ENCODE data around the gene DNAJC24.
A peak's percentile ranks its signal among the peaks of the same experiment; 100 is the strongest.

DNAJC24 gene

GRCh38 chr11:31375879-31376278 is 6.2 kb downstream of the DNAJC24 start:
- FAIRE-seq (no peak), DNase-seq (ENCODE audit: insufficient read length, low spot score) (no peak)
- TF ChIP-seq POLR2A (IDR thresholded peaks at IDR 0.05; ENCODE audit: low read depth, low read length), result no peak

DNA sequence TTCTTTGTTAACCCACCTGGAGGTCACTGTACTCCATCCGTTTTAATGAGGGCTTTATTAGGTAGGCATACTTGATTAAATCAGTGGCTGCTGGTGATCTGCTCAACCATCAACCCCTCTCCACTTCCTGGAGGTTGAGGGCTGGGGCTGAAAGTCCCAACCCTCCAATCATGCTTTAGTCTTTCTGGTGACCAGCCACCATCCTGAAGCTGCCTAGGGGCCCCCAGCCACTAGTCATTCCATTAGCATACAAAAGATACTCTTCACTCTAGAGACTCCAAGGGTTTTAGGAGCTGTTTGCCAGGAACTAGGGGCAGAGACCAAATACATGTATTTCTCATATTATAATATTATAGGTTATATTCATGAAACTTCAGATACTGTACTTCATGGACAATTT is 13.5 kb downstream of the DNAJC24 start:
- DNase-seq (ENCODE audit: insufficient read length, low spot score) (no peak), FAIRE-seq (no peak)
- no peak for TF ChIP-seq POLR2A (IDR thresholded peaks at IDR 0.05; ENCODE audit: low read depth, low read length)

- no peak for DNase-seq (ENCODE audit: insufficient read length, low spot score)
- no peak for FAIRE-seq
- TF ChIP-seq POLR2A (IDR thresholded peaks at IDR 0.05; ENCODE audit: low read depth, low read length), result no peak
These were observed 17.7 kb downstream of the DNAJC24 start for GRCh38 chr11:31387379-31387778.

GRCh38 chr11:31397239-31397834 is 27.7 kb downstream of the DNAJC24 start:
- FAIRE-seq, result peak; percentile 84
- TF ChIP-seq POLR2A (IDR thresholded peaks at IDR 0.05; ENCODE audit: low read depth, low read length), result no peak
- no peak for DNase-seq (ENCODE audit: insufficient read length, low spot score)

GRCh38 chr11:31404614-31405013 is 35.0 kb downstream of the DNAJC24 start:
- FAIRE-seq (no peak), DNase-seq (ENCODE audit: insufficient read length, low spot score) (no peak)
- TF ChIP-seq POLR2A (IDR thresholded peaks at IDR 0.05; ENCODE audit: low read depth, low read length), result no peak

DNA sequence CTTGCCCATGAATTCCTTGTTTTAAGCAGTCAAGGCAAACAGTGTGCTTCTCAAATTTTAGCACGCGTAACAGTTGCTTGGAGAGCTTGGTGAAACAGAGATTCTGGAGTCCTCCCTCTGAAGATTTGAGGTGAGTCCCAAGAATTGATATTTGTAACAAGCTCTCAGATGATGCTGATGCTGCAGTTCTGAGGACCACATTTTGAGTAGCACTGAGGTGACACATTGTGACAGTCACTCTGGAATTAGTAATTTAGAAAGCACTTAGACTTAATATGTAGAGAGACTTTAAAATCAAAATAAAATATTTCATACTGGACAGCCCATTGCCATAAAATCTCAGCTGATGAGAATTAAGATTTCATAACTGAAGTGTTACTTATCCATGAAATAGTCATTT is 38.5 kb downstream of the DNAJC24 start:
- no peak for DNase-seq (ENCODE audit: insufficient read length, low spot score)
- TF ChIP-seq POLR2A (IDR thresholded peaks at IDR 0.05; ENCODE audit: low read depth, low read length), result no peak
- peak; percentile 6 for FAIRE-seq

- DNase-seq (ENCODE audit: insufficient read length, low spot score) (no peak), FAIRE-seq (no peak)
- TF ChIP-seq POLR2A (IDR thresholded peaks at IDR 0.05; ENCODE audit: low read depth, low read length), result no peak
These were observed 43.3 kb downstream of the DNAJC24 start for GRCh38 chr11:31412946-31413345.

- no peak for DNase-seq (ENCODE audit: insufficient read length, low spot score)
- no peak for FAIRE-seq
- no peak for TF ChIP-seq POLR2A (IDR thresholded peaks at IDR 0.05; ENCODE audit: low read depth, low read length)
These were observed 44.7 kb downstream of the DNAJC24 start for GRCh38 chr11:31414338-31414737.

- no peak for TF ChIP-seq POLR2A (IDR thresholded peaks at IDR 0.05; ENCODE audit: low read depth, low read length)
- FAIRE-seq (no peak), DNase-seq (ENCODE audit: insufficient read length, low spot score) (no peak)
These were observed 45.8 kb downstream of the DNAJC24 start for GRCh38 chr11:31415435-31415834.

GRCh38 chr11:31417357-31417756 is 47.7 kb downstream of the DNAJC24 start:
- no peak for FAIRE-seq
- no peak for DNase-seq (ENCODE audit: insufficient read length, low spot score)

DNA sequence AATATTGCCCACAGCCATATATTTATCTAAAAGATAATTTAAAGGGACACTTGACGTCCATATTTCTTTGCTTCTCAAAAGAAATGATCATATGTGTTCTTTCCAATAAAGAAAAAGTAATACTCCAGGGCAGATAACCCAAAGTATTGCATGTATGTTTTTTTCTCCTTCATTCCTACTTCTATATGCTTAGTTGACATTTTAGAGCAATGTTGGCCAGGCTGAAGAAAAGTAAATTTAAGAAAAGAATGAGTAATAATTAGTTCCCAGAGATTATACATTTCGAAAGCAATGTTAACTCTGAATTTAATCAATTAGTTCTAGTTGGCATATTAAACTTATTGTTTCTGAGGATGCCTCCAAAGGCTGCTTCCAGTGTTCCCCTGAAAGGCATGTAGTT is 48.2 kb downstream of the DNAJC24 start:
- FAIRE-seq (no peak), DNase-seq (ENCODE audit: insufficient read length, low spot score) (no peak)
- no peak for TF ChIP-seq POLR2A (IDR thresholded peaks at IDR 0.05; ENCODE audit: low read depth, low read length)

More at GRCh38 chr11:31417357-31417756, 47.7 kb downstream of the DNAJC24 start:
- TF ChIP-seq POLR2A (IDR thresholded peaks at IDR 0.05; ENCODE audit: low read depth, low read length), result no peak

DNA sequence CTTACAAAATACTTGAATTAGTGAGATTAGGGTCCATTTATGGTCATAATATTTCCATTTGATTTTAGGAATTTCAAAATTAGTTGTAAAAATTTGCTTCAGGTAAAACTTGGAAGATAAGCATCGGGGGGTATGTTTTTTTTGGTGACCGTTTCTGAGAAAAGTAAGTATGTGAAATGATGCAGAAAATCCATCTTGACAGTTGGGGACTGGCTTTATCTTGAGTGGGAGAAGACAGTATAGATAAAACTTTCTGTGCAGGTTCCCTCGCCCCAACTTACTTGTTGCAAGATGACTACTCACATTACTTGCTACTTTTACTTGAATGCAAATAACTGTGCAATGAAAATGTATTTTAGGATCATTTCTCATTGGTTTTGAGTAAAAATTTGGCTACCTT is 49.5 kb downstream of the DNAJC24 start:
- TF ChIP-seq POLR2A (IDR thresholded peaks at IDR 0.05; ENCODE audit: low read depth, low read length), result no peak
- FAIRE-seq, result no peak
- no peak for DNase-seq (ENCODE audit: insufficient read length, low spot score)

DNA sequence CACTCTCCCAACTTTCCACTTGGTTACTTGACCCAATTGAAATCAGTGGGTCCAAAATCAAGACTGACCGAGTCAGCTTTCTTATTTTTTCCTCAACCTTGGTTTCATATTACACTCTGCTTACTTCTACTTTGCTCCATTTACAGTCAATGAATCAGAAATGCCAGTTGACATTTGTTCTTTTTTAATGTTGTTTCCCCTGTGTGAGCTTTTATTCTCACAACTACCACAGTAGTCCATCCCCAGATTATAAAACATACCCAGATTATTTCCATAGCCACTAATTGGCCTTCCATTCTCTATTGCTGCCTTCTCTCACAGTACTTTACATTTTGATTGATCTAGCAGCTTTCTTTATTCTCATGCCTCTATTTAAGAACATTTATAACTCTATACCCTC is 50.0 kb downstream of the DNAJC24 start:
- DNase-seq (ENCODE audit: insufficient read length, low spot score) (no peak), FAIRE-seq (no peak)

GRCh38 chr11:31421820-31422219 is 52.2 kb downstream of the DNAJC24 start:
- TF ChIP-seq POLR2A (IDR thresholded peaks at IDR 0.05; ENCODE audit: low read depth, low read length), result no peak
- FAIRE-seq, result no peak
- DNase-seq (ENCODE audit: insufficient read length, low spot score), result no peak

More for the DNA sequence above, 50.0 kb downstream of the DNAJC24 start:
- TF ChIP-seq POLR2A (IDR thresholded peaks at IDR 0.05; ENCODE audit: low read depth, low read length), result no peak

GRCh38 chr11:31422703-31423102 is 53.0 kb downstream of the DNAJC24 start:
- no peak for TF ChIP-seq POLR2A (IDR thresholded peaks at IDR 0.05; ENCODE audit: low read depth, low read length)
- FAIRE-seq, result no peak
- DNase-seq (ENCODE audit: insufficient read length, low spot score), result no peak

GRCh38 chr11:31424652-31425051 is 55.0 kb downstream of the DNAJC24 start:
- FAIRE-seq, result no peak
- DNase-seq (ENCODE audit: insufficient read length, low spot score), result no peak
- TF ChIP-seq POLR2A (IDR thresholded peaks at IDR 0.05; ENCODE audit: low read depth, low read length), result no peak
